NOMO-1 (cell line): ENCODE measurements around the gene ATXN1.
"Not testable (repeated sequence)": the region's sequence is repeated elsewhere in the genome, so short reads cannot be mapped to it uniquely, and the experiment has no call there.

Source experiments
- DNase-seq, 2 experiments: peaks; one replicate each; lab custom pipeline; 2025; ENCODE audit not compliant: unreplicated experiment in 2 of 2; lab: John Stamatoyannopoulos, UW

Gene ATXN1

DNA sequence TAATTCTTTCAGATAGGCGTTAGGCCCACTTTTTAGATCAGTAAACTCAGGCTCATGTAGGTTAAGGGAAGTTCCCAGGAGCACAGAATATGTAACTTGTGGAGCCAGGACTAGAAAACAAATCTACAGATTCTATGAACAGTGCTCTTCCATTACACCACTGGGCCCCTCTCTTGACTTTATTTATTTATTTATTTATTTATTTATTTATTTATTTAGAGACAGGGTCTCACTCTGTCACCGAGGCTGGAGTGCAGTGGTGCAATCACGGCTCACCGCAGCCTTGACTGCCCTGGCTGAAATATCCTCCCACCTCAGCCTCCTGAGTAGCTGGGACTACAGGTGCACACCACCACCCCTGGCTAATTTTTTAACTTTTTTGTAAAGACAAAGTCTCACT is 382.9 kb downstream of the ATXN1 start:
- DNase-seq, result not testable (repeated sequence)

DNA sequence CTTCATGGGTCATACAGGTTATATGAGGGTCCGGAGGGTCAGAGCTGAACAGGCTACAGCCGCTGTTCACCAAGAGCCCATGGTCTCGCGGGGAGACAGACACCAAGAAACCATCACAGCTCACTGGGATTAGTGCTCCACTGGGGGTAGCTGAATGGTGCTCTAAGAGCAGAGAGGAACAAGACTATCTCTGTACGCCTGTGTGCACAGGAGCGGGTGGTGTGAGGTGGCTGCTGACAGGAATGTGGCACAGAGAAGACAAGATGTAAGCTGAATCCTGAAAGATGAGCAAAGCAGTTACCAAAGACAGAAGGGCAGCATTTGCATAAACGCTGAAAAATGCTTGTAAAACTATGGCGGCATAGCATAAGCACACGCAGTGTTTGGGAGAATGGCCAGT is 383.8 kb downstream of the ATXN1 start:
- no peak for DNase-seq

GRCh38 chr6:16375843-16376242 is 385.4 kb downstream of the ATXN1 start:
- no peak for DNase-seq

DNA sequence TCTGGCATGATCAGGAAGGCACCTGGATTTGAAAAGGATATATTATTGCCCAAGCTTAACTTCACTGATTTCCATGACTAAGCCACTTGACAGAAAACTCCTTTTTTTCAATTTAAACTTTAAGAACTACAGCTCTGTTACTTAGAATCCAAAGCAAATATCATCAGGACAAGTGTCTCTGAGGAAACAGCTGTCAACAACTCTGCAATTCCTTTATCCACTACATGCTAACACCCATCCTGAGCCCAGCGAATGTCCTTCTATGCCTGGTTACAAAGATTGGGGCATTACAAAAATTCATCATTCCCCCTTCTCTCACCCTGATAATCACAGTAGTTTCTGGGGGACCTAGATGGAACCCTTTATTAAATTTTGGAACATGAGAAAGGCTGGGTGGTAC is 386.1 kb downstream of the ATXN1 start:
- no peak for DNase-seq

GRCh38 chr6:16374461-16375200 is 386.6 kb downstream of the ATXN1 start:
- DNase-seq, result no peak

GRCh38 chr6:16374016-16374415 is 387.2 kb downstream of the ATXN1 start:
- no peak for DNase-seq

GRCh38 chr6:16372029-16372776 is 389.1 kb downstream of the ATXN1 start:
- DNase-seq, result no peak

DNA sequence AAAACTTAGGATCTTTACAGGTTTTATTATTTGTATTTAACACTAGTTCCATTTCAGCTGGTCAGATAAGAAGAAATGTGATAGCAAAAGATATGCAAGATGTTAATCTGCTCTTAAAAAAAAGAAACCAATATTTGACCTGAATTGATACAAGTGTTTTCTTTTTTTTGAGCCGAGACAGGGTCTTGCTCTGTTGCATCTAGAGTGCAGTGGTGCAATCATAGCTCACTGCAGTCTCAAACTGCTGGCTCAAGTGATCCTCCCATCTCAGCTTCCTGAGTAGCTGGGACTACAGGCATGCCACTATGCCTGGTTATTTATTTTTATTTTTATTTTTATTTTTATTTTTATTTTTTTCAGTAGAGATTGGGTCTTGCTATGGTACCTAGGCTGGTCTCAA is 389.9 kb downstream of the ATXN1 start:
- DNase-seq, result no peak

DNA sequence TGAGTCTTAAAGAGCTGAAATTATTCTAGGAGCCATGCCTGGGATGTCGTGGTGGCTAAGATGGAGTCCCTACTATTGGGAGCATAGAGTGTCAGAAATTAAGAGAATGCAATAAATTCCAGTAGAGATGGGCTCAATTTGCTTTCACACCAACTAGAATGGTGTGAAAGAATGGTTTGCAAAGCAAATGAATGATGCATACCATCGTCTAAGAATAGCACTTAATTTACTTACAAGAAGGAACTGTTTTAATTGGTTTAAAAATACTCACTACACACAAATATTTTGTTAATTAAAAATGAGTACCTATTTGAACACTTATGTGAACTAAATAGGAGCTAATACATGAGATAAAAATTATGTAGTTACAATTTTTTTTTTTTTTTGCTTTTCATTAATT is 390.3 kb downstream of the ATXN1 start:
- no peak for DNase-seq

DNA sequence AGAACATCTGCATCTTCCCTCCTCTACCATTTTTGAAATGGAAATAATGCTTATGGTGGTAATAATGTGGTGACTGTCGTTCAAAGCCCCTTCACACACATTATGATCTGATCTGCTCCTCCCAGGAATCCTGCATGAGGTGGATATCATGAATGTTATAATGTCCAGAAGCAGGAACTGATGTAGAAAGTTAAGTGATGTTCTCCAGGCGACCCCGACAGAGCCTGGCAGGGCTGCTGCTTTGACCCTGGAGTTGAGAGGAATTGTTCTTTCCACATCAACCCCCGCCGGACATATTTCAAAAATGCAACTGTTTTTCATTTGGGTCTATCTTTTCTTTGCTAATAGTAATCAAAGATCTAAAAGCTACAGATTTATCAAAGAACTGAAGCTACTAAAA is 391.3 kb downstream of the ATXN1 start:
- no peak for DNase-seq

DNA sequence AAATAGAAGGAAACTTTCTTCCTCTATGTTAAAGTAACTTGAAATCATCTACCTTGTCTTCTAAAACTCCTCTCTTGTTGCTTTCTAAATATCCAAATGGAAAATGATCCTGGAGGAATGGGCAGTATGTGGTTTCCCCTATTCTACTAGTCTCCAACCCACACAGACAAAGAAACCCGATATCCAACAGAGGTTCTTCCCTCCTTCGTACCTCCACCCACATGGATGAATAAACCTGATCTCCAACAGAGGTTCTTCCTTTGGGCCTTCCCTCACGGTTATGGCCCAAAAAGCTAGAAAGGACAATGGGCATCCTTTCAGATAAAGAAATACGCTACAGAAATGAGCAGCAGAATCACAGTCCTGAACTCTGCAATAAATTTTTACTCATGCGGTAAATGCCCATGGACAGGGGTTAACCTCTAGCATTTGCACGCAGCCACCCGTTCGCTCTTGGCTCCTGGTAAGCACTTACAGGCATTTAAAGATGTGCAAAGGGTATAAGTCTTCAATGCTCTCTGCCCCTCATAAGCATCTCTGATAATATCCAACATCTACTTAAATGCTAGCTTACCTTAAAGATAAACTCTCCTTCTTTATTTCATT is 392.0 kb downstream of the ATXN1 start:
- no peak for DNase-seq

DNA sequence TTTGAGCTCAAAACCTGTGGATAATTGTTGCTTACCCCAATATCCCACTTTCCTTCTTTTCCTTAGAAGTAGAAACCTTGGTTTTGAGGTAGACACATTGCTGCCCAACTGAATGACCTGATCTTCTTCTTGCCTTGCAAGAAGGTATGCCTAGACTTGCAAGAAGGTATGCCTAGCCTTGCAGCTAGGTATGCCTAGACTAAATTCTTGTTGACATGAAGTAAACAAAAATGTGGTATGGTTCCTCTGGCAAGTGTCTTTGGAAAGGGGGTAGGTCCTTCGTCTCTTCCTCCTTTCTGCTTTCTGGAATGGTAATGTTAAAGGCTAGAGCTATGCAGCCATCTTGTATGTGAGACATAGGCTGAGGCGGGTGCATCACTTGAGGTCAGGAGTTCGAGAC is 393.7 kb downstream of the ATXN1 start:
- DNase-seq, result no peak

DNA sequence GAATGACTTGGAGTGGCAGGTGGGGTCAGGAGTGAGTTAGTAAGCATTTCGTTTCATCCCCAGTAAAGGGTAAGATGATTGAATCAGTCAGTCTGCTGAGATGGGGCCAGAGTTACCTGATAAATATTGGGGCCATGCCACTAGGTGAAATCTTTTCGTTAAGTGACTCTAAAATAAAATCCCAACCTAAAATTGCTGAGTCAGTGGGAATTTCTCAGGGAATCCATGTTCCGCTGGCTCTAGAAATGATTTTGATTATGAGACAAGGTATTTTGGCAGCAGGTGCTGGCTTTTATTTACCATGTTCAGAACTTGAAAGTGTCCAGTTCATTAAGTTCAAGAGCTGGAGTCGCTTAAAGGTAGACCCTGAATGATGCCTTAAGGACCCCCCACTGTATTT is 397.5 kb downstream of the ATXN1 start:
- no peak for DNase-seq

DNA sequence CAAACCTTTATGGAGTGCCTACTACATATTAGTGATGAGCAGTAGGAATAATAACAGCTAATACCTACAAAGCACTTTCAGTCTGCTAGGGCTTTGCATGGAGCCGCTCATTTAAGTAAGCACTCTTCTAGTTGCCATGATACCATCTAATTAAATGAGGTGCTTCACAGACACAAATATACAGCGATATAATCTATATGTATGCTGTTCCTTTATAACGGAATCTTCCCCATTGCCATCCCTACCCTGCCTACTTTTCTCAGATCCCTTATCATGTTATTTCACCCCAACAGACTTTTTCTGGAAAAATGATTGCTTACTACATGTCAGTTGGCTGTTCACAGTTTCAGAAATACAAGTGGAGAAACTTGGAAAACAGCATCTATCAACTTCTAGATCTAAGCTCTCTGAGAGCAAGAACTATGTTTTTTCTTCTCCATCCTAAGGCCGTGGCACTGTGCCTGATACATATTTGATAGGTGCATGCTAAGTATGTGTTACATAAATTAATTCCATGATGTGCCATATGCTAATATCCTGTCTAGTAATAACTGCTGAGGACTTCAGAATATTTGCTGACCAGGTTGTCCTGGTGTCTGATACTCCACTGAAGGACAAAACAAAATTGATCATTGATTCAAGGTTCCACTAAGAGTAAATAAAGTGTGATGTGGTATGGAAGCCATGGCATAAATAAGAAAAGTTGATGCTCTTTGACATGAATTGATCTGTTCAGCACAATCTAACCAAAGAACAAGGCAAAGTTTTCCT is 398.3 kb downstream of the ATXN1 start:
- DNase-seq, result no peak

- DNase-seq, result no peak
Observed at GRCh38 chr6:16362296-16362695, 399.0 kb downstream of the ATXN1 start.

DNA sequence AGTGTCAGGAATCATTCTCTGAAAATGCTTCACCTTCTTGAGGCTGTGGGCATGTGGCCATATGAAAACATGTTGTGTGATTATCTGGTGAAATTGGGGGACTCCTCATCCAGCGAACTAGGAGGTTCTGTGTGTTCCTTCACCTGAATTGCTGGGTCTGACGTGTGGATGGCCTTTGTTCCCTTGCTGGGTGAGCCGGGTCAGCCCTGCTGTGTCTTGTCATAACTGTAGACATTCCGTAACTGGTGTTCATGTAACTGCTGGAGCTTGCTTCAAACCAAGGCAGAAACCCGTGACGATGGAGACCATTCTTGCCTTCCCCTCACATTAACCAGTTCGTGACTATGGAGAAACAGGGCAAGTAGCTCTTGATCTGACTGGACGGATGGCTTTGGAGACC is 399.4 kb downstream of the ATXN1 start:
- no peak for DNase-seq

- no peak for DNase-seq
Observed at GRCh38 chr6:16361121-16361520, 400.1 kb downstream of the ATXN1 start.

- no peak for DNase-seq
Observed at GRCh38 chr6:16360365-16360764, 400.9 kb downstream of the ATXN1 start.

GRCh38 chr6:16359563-16359962 is 401.7 kb downstream of the ATXN1 start:
- DNase-seq, result no peak

DNA sequence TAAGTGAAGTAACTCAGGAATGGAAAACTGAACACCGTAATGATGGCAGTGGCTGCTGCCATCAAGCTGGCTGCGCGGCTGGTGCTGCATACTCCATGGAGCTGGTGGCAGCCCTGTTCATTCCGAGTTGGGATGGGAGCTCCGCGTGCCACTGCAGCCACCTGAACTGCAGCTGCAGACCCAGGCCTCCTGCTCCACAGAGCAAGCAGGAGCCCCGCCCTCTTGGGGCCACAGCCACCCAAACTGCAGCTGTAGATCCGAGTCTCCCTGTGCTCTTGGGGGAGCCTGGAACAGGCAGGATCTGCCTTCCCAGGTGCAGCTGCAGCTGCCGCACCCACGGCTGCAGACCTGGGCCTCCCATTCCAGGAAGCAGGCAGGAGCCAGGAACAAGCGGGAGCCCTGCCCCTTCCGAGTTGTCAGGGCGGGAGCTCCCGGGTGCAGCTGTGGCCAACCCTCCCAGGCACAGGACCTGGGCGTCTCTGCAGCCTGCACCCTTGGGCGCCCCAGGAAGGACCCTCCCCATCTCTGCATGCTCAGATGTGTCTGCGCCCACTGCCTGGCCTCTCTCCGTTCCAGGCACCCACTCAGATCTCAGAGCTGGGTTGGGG is 402.6 kb downstream of the ATXN1 start:
- DNase-seq, result no peak
